ENCODE measurements around the gene NUP43.

Gene NUP43

DNA sequence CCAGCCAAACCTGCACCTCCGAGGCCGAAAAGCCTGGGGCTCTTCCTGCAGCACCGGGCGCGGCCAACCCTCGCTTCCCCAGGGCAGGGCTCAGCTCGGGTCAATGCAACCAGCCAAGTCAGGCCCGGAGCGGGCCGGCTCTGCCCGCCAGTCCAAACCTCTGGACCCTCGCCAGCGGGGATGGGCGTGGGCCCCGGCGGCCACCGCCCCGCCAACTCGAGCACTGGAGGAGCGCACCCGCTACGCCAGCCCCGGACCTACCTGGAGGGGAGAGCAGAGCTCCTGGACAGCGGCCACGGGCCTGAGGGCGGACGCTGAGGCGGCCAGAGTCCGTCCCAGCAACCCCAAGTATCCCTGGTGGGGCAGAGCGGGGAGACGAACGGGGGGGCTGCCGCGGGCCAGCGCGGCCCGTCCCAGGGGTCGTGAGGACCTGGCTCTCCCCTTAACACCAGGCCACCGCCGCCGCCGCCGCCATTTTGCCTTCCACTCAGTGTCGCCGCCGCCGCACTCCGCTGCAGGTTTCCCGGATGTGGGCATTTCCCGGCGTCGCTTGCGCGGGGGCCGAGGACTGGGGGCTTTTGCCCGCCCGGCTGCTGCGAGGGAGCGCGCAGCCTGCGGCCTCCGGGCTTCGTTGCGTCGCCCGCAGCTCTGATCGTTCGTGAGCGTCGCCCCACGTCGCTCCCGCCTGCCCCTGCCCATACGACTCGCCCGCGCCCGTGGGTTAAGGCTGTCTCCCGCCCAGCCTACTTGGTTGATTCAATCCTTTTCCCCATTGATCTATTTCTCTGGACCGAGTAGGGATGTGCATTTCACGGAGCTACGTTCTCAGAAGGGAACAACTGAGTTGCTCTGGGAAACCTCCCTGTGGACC is 28.5 kb downstream of the NUP43 start, which contains the start of gene LATS1:
TSS of gene LATS1 (minus strand) at position 514 of the 871 bp plus-strand sequence. CDS start 15,975 bp downstream, outside the sequence.
- DNase-seq (ENCODE audit: low read depth, low spot score) = peak; percentile 20
- TF ChIP-seq EZH2 (IDR thresholded peaks at IDR 0.05) (no peak), POLR2AphosphoS5 (IDR thresholded peaks at IDR 0.05; ENCODE audit: borderline replicate concordance, low read depth, low read length) (peak; percentile 97)
- H3K4me3 ChIP-seq = peak within 1 kb of the TSS; percentile 95
- H3K27ac ChIP-seq = peak within 1 kb of the TSS; percentile 90
- H3K36me3 ChIP-seq (ENCODE audit: insufficient read depth, low read length) = peaks cover 5% of the 10 kb centered on the region
- H3K9ac ChIP-seq (ENCODE audit: insufficient read length) = peak within 1 kb of the TSS; percentile 99
- no peaks in the 10 kb centered on the region for H3K9me3 ChIP-seq (ENCODE audit: low read depth, low read length)

DNA sequence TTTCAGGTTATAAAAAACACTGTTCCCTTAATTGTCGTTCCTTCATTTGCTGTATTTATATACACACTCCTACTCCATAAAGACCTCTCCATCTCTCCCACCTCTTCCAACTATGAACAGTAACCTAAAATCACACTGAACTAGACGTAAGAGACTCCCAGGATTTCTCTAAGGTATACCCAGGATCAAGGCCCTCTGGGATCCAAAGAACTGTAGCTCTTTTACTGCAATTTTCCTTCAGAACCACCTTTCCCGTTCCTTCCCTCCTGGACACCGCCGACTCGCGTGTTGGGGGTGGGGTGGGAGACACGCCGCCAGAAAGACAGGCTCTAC is 29.1 kb downstream of the NUP43 start:
- Histone ChIP-seq H3K27ac (peak overlapping the region; percentile 90), H3K36me3 (ENCODE audit: insufficient read depth, low read length) (peaks cover 5% of the 10 kb centered on the region), H3K9me3 (ENCODE audit: low read depth, low read length) (no peaks in the 10 kb centered on the region), H3K9ac (ENCODE audit: insufficient read length) (peak overlapping the region; percentile 99), H3K4me3 (peak overlapping the region; percentile 95)
- TF ChIP-seq POLR2AphosphoS5 (IDR thresholded peaks at IDR 0.05; ENCODE audit: borderline replicate concordance, low read depth, low read length) = no peak
- no peak for DNase-seq (ENCODE audit: low read depth, low spot score)

DNA sequence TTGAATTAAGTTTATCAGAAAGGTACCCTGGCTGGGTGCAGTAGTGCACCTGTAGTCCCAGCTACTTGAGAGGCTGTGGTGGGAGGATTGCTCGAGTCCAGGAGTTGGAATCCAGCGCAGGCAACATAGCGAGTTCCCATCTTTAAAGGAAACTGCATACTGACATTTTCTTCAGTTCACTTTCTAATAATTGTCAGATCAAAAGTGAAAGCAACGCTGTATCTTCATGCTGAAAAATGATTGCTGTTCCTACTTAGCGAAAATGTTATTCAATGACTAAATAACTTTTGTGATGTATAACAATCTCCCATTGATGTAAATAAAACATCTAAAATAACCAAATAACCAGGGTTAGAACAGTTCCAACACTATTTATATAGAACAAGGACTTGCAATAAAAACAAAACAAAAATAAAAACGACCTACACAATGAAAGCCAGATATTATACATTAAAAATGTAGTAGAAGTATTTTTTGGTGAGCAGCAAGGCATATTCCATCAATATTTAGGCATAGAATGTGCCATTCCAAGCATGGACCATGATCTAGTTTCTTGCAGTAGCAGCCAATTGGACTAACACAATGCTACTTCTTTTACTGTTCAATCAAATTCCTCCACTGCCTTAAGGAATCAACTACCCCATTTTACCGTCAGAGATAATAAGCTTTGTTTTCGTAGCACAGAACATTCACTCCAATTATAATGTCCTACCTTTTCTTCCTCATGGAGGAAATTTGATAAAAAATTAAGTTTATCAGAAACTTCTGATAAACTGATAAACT is 30.0 kb downstream of the NUP43 start:
- TF ChIP-seq EZH2 (IDR thresholded peaks at IDR 0.05) = no peak
- TF ChIP-seq POLR2AphosphoS5 (IDR thresholded peaks at IDR 0.05; ENCODE audit: borderline replicate concordance, low read depth, low read length) = no peak
- TF ChIP-seq FOXP2 (optimal IDR thresholded peaks at IDR 0.05; ENCODE audit: control extremely low read depth, extremely low read length, insufficient read depth) = no peak
- peaks cover 5% of the 10 kb centered on the region for H3K36me3 ChIP-seq (ENCODE audit: insufficient read depth, low read length)
- peak overlapping the region; percentile 99 for H3K9ac ChIP-seq (ENCODE audit: insufficient read length)
- no peaks in the 10 kb centered on the region for H3K9me3 ChIP-seq (ENCODE audit: low read depth, low read length)
- DNase-seq (ENCODE audit: low read depth, low spot score) = no peak
- H3K4me3 ChIP-seq = peak overlapping the region; percentile 95
- no peak overlapping the region for H3K27ac ChIP-seq

DNA sequence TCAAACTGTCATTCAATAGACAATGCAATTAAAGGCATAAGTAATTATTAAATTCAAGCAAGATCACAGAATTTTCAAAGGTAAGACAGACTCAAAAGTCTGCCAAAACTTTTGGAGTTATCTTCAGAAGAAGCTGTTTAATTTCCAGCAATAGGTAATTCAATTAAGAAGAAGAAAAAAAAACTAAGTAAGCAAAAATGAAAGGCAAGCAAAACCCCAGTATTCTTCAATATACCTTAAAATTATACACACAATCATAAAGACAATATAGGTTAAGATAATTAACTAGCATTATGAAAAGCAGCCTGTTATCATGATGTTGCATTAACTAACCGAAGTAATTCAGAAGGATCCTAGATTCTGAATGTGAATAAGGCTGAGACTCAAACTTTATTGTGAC is 31.9 kb downstream of the NUP43 start:
- Histone ChIP-seq H3K36me3 (ENCODE audit: insufficient read depth, low read length) (peaks cover 5% of the 10 kb centered on the region), H3K27ac (no peak overlapping the region), H3K9me3 (ENCODE audit: low read depth, low read length) (no peaks in the 10 kb centered on the region), H3K9ac (ENCODE audit: insufficient read length) (no peak overlapping the region), H3K4me3 (no peak overlapping the region)
- DNase-seq (ENCODE audit: low read depth, low spot score) = no peak
- no peak for TF ChIP-seq EZH2 (IDR thresholded peaks at IDR 0.05)
- no peak for TF ChIP-seq POLR2AphosphoS5 (IDR thresholded peaks at IDR 0.05; ENCODE audit: borderline replicate concordance, low read depth, low read length)
- TF ChIP-seq FOXP2 (optimal IDR thresholded peaks at IDR 0.05; ENCODE audit: control extremely low read depth, extremely low read length, insufficient read depth) = no peak

DNA sequence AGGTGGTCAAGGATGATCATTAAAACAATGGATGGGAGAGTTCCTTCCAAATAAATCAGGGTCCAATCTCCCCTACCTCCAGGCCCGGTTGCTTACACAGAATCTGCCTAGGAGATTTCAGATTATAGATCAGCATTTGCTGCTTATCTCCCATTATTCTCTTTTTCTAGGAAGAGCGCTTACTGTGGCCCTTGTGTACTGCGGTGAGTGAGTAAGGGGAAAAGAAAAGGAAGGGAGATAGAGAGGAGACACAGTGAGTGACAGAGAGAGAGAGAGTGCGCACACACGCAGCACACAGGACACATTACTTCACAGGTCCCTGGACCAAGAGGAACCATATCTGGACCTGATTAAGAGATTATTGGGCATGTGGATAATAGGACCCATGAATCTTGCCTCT is 34.6 kb downstream of the NUP43 start:
- no peaks in the 10 kb centered on the region for H3K9me3 ChIP-seq (ENCODE audit: low read depth, low read length)

DNA sequence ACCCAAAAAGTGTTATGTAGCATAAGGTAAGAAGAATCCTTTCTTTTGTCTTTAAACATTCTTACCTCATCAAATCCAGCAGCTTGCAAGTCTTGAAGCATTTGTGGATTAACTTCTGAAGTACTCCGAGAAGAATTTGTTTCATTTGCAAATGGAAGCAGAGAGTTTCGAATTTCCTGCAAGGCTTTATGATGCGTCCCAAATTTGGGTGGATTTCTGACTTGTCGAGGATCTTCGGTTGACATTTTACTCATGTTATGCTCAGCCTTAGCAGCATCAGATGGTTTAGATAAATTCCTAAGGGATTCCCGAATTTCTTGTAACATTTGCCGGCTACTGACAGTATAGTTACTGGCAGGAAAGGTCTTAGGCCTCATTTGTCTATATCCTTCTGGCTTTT is 44.6 kb downstream of the NUP43 start:
- Histone ChIP-seq H3K36me3 (ENCODE audit: insufficient read depth, low read length) (peaks cover 38% of the 10 kb centered on the region), H3K4me3 (no peak overlapping the region), H3K27ac (0 out of 2 replicates have a peak overlapping the region, but pooled peaks have one; percentile 27), H3K9me3 (ENCODE audit: low read depth, low read length) (no peaks in the 10 kb centered on the region), H3K9ac (ENCODE audit: insufficient read length) (no peak overlapping the region)
- TF ChIP-seq FOXP2 (optimal IDR thresholded peaks at IDR 0.05; ENCODE audit: control extremely low read depth, extremely low read length, insufficient read depth) (no peak), EZH2 (IDR thresholded peaks at IDR 0.05) (no peak), POLR2AphosphoS5 (IDR thresholded peaks at IDR 0.05; ENCODE audit: borderline replicate concordance, low read depth, low read length) (no peak)
- no peak for DNase-seq (ENCODE audit: low read depth, low spot score)

More for the DNA sequence above, 34.6 kb downstream of the NUP43 start:
- Histone ChIP-seq H3K9ac (ENCODE audit: insufficient read length) (no peak overlapping the region), H3K4me3 (no peak overlapping the region), H3K36me3 (ENCODE audit: insufficient read depth, low read length) (peaks cover 5% of the 10 kb centered on the region), H3K27ac (no peak overlapping the region)
- TF ChIP-seq POLR2AphosphoS5 (IDR thresholded peaks at IDR 0.05; ENCODE audit: borderline replicate concordance, low read depth, low read length) (no peak), EZH2 (IDR thresholded peaks at IDR 0.05) (no peak), FOXP2 (optimal IDR thresholded peaks at IDR 0.05; ENCODE audit: control extremely low read depth, extremely low read length, insufficient read depth) (no peak)
- DNase-seq (ENCODE audit: low read depth, low spot score) = no peak

DNA sequence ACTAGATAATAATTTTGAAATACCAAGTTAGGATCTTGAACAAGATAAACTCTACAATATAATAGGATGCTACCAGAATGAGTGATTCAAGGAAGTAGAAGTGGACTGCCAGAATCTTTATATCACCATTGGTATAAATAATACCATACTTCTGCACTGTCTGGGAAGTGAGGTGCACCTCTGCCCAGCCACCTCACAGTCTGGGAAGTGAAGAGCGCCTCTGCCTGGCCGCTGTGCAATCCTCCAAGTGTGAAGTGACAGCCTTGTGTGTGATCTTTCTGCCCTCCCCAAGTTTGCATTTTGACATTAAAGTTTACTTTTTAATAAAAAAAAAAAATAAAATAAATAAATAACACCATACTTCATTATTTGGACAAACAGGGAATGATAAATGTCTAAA is 47.2 kb downstream of the NUP43 start:
- H3K36me3 ChIP-seq (ENCODE audit: insufficient read depth, low read length) = peaks cover 53% of the 10 kb centered on the region
- TF ChIP-seq EZH2 (IDR thresholded peaks at IDR 0.05) = no peak
- no peak overlapping the region for H3K4me3 ChIP-seq
- no peak for DNase-seq (ENCODE audit: low read depth, low spot score)
- no peaks in the 10 kb centered on the region for H3K9me3 ChIP-seq (ENCODE audit: low read depth, low read length)
- H3K27ac ChIP-seq = no peak overlapping the region
- H3K9ac ChIP-seq (ENCODE audit: insufficient read length) = no peak overlapping the region

DNA sequence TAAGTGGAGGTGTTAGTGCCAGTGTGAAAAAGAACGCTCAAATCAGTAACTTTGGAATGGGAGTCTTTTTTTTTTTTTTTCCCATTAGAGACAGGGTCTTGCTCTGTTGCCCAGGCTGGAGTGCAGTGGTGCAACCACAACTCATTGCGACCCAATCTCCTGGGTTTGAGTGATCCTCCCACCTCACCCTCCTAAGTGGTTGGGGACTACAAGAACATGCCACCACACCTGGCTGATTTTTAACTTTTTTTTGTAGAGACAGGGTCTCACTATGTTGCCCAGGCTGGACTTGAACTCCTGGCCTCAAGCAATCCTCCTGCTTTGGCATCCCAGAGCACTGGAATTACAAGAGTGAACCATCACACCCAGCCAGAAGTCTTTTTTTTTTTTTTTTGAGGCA is 48.2 kb downstream of the NUP43 start:
- no peak overlapping the region for H3K4me3 ChIP-seq
- no peak overlapping the region for H3K9ac ChIP-seq (ENCODE audit: insufficient read length)
- TF ChIP-seq POLR2AphosphoS5 (IDR thresholded peaks at IDR 0.05; ENCODE audit: borderline replicate concordance, low read depth, low read length) (no peak), FOXP2 (optimal IDR thresholded peaks at IDR 0.05; ENCODE audit: control extremely low read depth, extremely low read length, insufficient read depth) (no peak), EZH2 (IDR thresholded peaks at IDR 0.05) (no peak)
- no peak for DNase-seq (ENCODE audit: low read depth, low spot score)
- no peak overlapping the region for H3K27ac ChIP-seq
- no peaks in the 10 kb centered on the region for H3K9me3 ChIP-seq (ENCODE audit: low read depth, low read length)
- H3K36me3 ChIP-seq (ENCODE audit: insufficient read depth, low read length) = peaks cover 58% of the 10 kb centered on the region

Data from SK-N-MC (cell line).